Stimulated activated CD8-positive, alpha-beta memory T cell treated with anti-CD3 and anti-CD28 coated beads, Interleukin-12 subunit alpha, Interleukin-12 subunit beta, amount 100 ng/mL, for 4 hours (primary cell): Measurements from ENCODE around the gene PLA2G7.

Experiments
- DNase-seq: peaks from one replicate; pipeline ENCODE4 v3.0.0-alpha.2; 2020; ENCODE audit warnings: low read depth

The PLA2G7 gene

GRCh38 chr6:46688966-46689335 lies 46.2 kb downstream of the PLA2G7 start:
- no peak for DNase-seq

GRCh38 chr6:46688117-46688965 lies 46.8 kb downstream of the PLA2G7 start:
- DNase-seq = no peak

DNA sequence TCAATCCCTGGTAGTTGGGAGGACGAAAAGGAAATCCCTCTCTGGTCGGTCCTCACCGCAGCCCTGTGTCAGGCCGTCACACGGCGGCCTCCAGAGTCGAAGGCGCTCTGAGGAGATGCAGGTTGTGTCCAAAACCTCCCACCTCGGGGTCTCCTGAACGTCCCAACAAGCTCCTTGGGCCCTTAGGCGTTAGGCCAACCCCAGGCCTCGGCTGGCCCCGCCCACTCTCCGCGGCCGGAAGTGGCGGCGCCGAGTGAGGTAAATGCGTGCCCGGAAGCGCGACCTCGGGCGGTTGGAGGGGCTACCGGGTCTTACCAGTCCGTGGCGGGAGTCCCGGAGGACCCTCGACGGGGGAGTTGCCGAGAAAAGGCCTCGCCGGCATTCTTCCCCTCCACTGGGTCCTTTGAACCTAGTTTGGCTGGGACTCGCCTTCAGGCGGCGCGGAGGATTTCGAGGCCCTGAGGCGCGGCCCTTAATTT lies 47.5 kb downstream of the PLA2G7 start, which contains the start of gene TDRD6:
TSS of gene TDRD6 (plus strand) at position 267 of the 479 bp plus-strand sequence. CDS start 244 bp downstream, outside the sequence.
- DNase-seq = no peak

GRCh38 chr6:46684771-46685170 lies 50.4 kb downstream of the PLA2G7 start:
- no peak for DNase-seq

- no peak for DNase-seq
Observed at GRCh38 chr6:46677314-46677654, 57.9 kb downstream of the PLA2G7 start.

DNA sequence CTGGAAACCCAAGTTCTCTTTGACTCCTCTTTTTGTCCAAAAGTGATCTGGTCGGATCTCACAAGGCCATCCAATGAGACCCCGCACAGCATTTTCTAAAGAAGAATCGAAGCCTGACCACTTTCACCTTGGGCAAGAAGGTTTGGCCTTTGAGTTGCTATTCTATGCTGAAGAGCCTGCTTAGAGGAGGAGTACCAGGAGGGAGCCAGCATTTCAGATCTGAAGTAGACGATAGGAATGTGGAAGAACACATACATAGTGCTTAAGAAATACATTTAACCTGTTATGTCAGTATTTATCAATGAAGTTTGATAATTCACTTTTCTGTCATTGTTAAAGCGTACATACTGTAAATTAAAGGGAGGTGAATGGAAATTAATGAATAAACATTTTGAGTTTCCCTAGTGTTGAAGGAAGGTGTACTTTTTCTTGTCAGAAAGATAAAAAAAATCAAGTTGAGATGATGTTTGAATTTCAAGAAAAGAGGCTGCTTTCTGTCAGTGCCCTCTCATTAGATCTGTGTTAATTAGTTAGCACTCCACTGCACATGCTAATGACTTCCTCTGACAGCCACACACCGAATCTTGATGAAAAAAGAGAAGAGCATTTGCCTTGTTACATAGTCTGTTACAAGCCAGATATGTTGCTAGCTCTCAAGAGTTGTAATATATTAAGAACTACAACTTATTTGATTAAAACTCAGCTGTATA lies 58.4 kb downstream of the PLA2G7 start:
- no peak for DNase-seq

DNA sequence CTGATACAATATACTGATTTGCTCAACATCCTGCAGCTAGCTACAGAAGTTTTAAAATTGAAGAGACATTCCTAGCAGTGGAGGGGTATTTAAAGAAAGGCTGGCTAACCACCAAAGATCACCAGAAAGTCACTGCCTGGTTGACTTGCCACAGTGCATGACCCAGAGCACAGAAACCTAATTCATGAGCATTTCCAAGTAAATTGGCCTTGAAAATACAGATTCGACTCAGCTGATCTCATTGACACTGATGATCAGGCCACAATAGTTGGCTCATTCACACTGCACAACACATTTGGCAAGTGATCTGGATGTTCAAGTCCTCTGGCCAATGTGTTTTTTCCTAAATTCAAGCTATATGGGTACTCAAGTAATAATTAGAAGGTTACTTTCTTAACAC lies 60.8 kb downstream of the PLA2G7 start:
- no peak for DNase-seq

DNA sequence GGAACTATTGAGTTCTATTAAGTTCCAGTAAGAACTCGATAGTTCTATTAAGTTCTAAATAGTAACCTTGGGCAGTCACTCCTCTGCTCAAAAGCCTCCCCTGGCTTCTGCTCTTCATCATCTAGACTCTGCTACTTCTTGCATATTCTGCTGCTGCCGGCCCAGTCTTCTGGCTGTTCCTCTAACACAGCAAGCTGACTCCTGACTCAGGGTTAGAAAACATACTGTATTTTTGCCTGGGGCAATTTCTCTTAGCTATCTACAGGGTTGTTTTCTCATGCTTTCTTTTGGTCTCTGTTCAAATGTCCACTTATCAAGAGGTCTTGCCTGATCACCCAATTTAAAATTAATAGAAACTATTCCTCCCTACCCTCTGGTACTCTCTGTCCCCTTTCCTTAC lies 67.8 kb downstream of the PLA2G7 start:
- no peak for DNase-seq

- no peak for DNase-seq
Observed at GRCh38 chr6:46661483-46661882, 73.7 kb downstream of the PLA2G7 start.

GRCh38 chr6:46657642-46658041 lies 77.5 kb downstream of the PLA2G7 start:
- DNase-seq = no peak

DNA sequence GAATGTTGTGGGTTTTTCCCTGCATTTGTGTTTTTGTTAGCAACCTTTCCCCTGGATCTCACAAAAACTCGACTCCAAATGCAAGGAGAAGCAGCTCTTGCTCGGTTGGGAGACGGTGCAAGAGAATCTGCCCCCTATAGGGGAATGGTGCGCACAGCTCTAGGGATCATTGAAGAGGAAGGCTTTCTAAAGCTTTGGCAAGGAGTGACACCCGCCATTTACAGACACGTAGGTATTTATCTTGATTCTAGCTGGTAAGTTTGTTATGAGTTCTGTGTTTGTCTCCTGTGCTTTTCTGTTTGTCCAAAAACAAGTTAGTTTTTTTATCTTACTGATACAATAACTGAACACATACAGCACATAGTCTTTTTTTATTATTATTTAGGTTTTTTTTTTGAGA lies 79.4 kb downstream of the PLA2G7 start:
- DNase-seq = no peak
